PC-9 (cell line): ENCODE data around the gene POLG2. TPM values are rescaled to one million over a fixed set of nuclear protein-coding genes. Genes with fewer than 3 reads are reported as not detected.
"Not testable (repeated sequence)": the region's sequence is repeated elsewhere in the genome, so short reads cannot be mapped to it uniquely, and the experiment has no call there.

Source experiments
- BruUV-seq: library from RNA; stranded (reverse); fragments of 400-500 nt; replicated peaks from 2 replicates; lab custom pipeline; 2021; lab: Mats Ljungman, UMichigan
- CTCF ChIA-PET: fragments of 300-600 bp; sonication (Branson Sonifier 250); formaldehyde crosslinking; loops from one replicate; lab custom pipeline; 2022; ENCODE audit warnings: antibody characterized with exemption; lab: Charles Lee
- POLR2A ChIA-PET: fragments of 300-600 bp; sonication (Branson Sonifier 250); formaldehyde crosslinking; loops from one replicate; lab custom pipeline; 2022; ENCODE audit warnings: antibody characterized with exemption; ENCODE audit not compliant: unreplicated experiment; lab: Charles Lee
- DNase-seq, 2 experiments: peaks; one replicate each; pipeline versions ENCODE4 v3.0.0 to v3.0.0-alpha.2; 2015 to 2022; ENCODE audit warnings: mixed read lengths in 1 of 2
- H2AFZ ChIP-seq: fragments of 200-600 bp; sonication (generic); 2 replicates; pipeline ENCODE4 v1.8.1; 2017; ENCODE audit warnings: antibody characterized with exemption
- H3F3A ChIP-seq: fragments of 200-600 bp; sonication (generic); 2 replicates; pipeline ENCODE4 v1.8.1; 2017; ENCODE audit warnings: antibody characterized with exemption, mild to moderate bottlenecking, low read depth; ENCODE audit not compliant: insufficient read depth
- H3K27ac ChIP-seq: fragments of 200-600 bp; sonication (generic); 2 replicates; pipeline ENCODE4 v1.6.1; 2016; ENCODE audit warnings: mixed run types
- H3K27me3 ChIP-seq: fragments of 200-600 bp; sonication (generic); 2 replicates; pipeline ENCODE4 v1.6.1; 2016; ENCODE audit warnings: low read depth, mixed run types; ENCODE audit not compliant: insufficient read depth
- H3K36me3 ChIP-seq: fragments of 200-600 bp; sonication (generic); 2 replicates; pipeline ENCODE4 v1.6.1; 2016; ENCODE audit warnings: low read depth, mixed run types
- H3K4me1 ChIP-seq: fragments of 200-600 bp; sonication (generic); replicated peaks from 2 replicates; pipeline ENCODE4 v1.6.1; 2016; ENCODE audit warnings: mixed run types; ENCODE audit not compliant: insufficient read depth
- H3K4me2 ChIP-seq: fragments of 200-600 bp; sonication (generic); 2 replicates; pipeline ENCODE4 v1.6.1; 2017; ENCODE audit warnings: mixed run types
- H3K4me3 ChIP-seq: fragments of 200-600 bp; sonication (generic); 2 replicates; pipeline ENCODE4 v1.6.1; 2016; ENCODE audit warnings: mixed run types
- H3K79me2 ChIP-seq: fragments of 200-600 bp; sonication (generic); 2 replicates; pipeline ENCODE4 v1.6.1; 2017; ENCODE audit warnings: low read depth, mixed run types
- H3K9me2 ChIP-seq: fragments of 200-600 bp; sonication (generic); 2 replicates; pipeline ENCODE4 v1.8.1; 2017; ENCODE audit warnings: mild to moderate bottlenecking; ENCODE audit not compliant: insufficient read depth
- H3K9me3 ChIP-seq: fragments of 200-600 bp; sonication (generic); 2 replicates; pipeline ENCODE4 v1.8.1; 2016; ENCODE audit warnings: low read depth; ENCODE audit not compliant: insufficient read depth
- H4K20me1 ChIP-seq: fragments of 200-600 bp; sonication (generic); 2 replicates; pipeline ENCODE4 v1.8.1; 2017; ENCODE audit not compliant: insufficient read depth
- EZH2 ChIP-seq: fragments of 200-600 bp; sonication (generic); IDR thresholded peaks from 2 replicates; pipeline ENCODE4 v1.8.0; 2017; ENCODE audit warnings: antibody characterized with exemption, low read depth
- intact Hi-C: fragments of 100-400 bp; cut with micrococcal nuclease; formaldehyde crosslinking; loops from one replicate; pipeline ENCODE4 v1.10.0; 2022; ENCODE audit not compliant: unreplicated experiment
- total RNA-seq: library from RNA; stranded (reverse); gene quantifications from 2 replicates; pipeline ENCODE4 v1.2.3, GENCODE V29; 2021
- TF ChIP-seq, protein P1 (sequence below): fragments of 200-600 bp; sonication (generic); conservative IDR thresholded peaks from 2 replicates; pipeline ENCODE4 v1.6.1; 2017; ENCODE audit warnings: mixed run types, antibody characterized with exemption, mild to moderate bottlenecking, moderate library complexity

The POLG2 gene
- total RNA-seq, 1 experiment from 2014 or later: 23.3 TPM

DNA sequence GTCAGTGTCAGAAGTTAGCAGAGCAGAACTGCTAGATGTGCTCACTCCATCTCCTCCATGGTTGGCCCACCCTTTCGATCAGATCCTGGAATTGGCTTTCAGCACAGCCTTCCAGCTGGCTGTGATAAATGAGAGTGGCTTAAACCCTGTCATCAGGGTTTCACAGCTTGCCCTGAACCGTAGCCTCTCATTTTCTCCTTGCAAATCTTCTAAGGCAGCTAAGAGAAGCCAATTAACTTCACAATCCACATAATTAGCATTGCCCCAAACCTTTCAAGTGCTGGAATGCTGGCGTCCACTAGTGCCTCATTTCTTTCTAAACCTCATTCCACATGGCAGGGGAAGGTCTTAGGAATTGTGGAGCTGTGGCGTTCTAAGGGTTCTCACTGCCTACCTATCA is 26.2 kb downstream of the POLG2 start:
- no peaks in the 10 kb centered on the region for H4K20me1 ChIP-seq
- H3K27ac ChIP-seq: no peak overlapping the region
- no peak overlapping the region for H2AFZ ChIP-seq
- no peaks in the 10 kb centered on the region for H3K9me3 ChIP-seq
- no peaks in the 10 kb centered on the region for H3K27me3 ChIP-seq
- DNase-seq: no peak
- H3K4me2 ChIP-seq: no peak overlapping the region
- H3K4me3 ChIP-seq: no peak overlapping the region
- peaks cover 9% of the 10 kb centered on the region; the same call in 1 of the 2 replicates for H3F3A ChIP-seq
- BruUV-seq: no TSS peak
- H3K79me2 ChIP-seq: no peaks in the 10 kb centered on the region
- intact Hi-C loops: no loop called here
- H3K9me2 ChIP-seq: no peaks in the 10 kb centered on the region
- TF ChIP-seq, protein P1, sequence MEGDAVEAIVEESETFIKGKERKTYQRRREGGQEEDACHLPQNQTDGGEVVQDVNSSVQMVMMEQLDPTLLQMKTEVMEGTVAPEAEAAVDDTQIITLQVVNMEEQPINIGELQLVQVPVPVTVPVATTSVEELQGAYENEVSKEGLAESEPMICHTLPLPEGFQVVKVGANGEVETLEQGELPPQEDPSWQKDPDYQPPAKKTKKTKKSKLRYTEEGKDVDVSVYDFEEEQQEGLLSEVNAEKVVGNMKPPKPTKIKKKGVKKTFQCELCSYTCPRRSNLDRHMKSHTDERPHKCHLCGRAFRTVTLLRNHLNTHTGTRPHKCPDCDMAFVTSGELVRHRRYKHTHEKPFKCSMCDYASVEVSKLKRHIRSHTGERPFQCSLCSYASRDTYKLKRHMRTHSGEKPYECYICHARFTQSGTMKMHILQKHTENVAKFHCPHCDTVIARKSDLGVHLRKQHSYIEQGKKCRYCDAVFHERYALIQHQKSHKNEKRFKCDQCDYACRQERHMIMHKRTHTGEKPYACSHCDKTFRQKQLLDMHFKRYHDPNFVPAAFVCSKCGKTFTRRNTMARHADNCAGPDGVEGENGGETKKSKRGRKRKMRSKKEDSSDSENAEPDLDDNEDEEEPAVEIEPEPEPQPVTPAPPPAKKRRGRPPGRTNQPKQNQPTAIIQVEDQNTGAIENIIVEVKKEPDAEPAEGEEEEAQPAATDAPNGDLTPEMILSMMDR: no peak
- TF ChIP-seq EZH2: no peak
- peaks cover 9% of the 10 kb centered on the region; the same call in 1 of the 2 replicates for H3K36me3 ChIP-seq
- POLR2A ChIA-PET: no interaction called here
- H3K4me1 ChIP-seq: no peaks in the 10 kb centered on the region
- CTCF ChIA-PET: no interaction called here

DNA sequence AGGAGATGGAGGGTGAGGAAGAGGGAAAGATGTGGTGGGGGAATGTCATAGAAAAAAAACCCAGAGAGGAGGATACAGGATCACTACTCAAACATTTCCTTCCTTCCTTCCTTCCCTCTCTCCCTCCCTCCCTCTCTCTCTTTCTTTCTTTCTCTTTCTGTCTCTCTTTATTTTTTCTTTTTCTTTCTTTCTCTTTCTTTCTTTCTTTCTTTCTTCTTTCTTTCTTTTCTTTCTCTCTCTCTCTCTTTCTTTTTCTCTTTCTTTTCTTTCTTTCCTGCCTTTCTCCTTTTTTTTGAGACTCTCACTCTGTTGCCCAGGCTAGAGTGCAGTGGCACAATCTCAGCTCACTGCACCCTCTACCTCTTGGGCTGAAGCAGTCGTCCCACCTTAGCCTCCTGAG is 30.0 kb downstream of the POLG2 start:
- POLR2A ChIA-PET: interaction anchor here (0.7 kb wide), 1 partner anchor 319 kb away, joined by 3 read pairs; no protein-coding TSS in a partner anchor
- H3K9me2 ChIP-seq, H3K27ac ChIP-seq, CTCF ChIA-PET, intact Hi-C loops, H3K27me3 ChIP-seq, H3F3A ChIP-seq, DNase-seq, H3K4me3 ChIP-seq, H4K20me1 ChIP-seq, H3K79me2 ChIP-seq, BruUV-seq, H2AFZ ChIP-seq, H3K4me2 ChIP-seq, H3K4me1 ChIP-seq, H3K9me3 ChIP-seq: not testable (repeated sequence)
- H3K36me3 ChIP-seq: peaks cover 13% of the 10 kb centered on the region; the same call in 1 of the 2 replicates

DNA sequence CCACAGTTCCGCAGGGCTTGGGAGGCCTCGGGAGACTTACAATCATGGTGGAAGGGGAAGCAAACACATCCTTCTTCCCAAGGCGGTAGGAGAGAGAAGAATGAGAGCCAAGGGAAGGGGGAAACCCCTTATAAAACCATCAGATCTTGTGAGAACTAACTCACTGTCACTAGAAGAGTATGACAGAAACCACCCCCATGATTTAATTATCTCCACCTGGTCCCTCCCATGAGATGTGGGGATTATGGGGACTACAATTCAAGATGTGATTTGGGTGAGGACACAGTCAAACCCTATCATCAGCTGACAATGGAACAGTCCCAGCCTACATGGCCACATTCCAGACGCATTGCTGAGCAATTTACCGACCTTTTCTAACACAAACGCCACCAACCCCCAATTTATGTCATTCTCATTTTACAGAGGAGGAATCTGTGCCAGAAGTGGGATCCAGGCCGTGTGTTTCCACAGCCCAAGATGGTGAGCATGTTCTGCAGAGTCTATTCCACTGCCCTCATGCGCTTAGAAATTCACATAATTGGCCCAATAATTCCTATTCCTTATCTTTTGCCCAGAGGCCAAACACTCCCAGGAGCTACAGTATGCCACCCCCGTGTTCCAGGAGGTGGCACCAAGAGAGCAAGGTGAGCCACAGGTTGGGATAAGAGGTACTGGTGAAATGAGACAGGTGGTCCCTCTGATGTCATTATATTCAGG is 30.7 kb downstream of the POLG2 start:
- no peak for DNase-seq
- Histone ChIP-seq H3K4me2 (no peak overlapping the region), H3K36me3 (peaks cover 13% of the 10 kb centered on the region; the same call in 1 of the 2 replicates), H4K20me1 (no peaks in the 10 kb centered on the region), H3K27ac (no peak overlapping the region), H3K9me3 (no peaks in the 10 kb centered on the region), H3K4me1 (no peaks in the 10 kb centered on the region), H3K27me3 (no peaks in the 10 kb centered on the region), H3K9me2 (no peaks in the 10 kb centered on the region), H3K79me2 (no peaks in the 10 kb centered on the region), H3K4me3 (no peak overlapping the region), H2AFZ (no peak overlapping the region), H3F3A (no peaks in the 10 kb centered on the region; the same call in 1 of the 2 replicates)
- no TSS peak for BruUV-seq
- intact Hi-C loops: no loop called here
- TF ChIP-seq, protein P1: no peak
- TF ChIP-seq EZH2: no peak
- ChIA-PET CTCF (no interaction called here), POLR2A (interaction anchor here (0.7 kb wide), 1 partner anchor 318 kb away, joined by 3 read pairs; no protein-coding TSS in a partner anchor)
